Activated CD4-positive, CD25-positive, alpha-beta regulatory T cell treated with anti-CD3 and anti-CD28 coated beads, Interleukin-2, amount 50 U/mL, for 16 hours (primary cell): ENCODE data around the gene ALDH1A2.
"Not testable (repeated sequence)": the region's sequence is repeated elsewhere in the genome, so short reads cannot be mapped to it uniquely, and the experiment has no call there.

Experiments used
- DNase-seq: peaks from one replicate; pipeline ENCODE4 v3.0.0-alpha.2; 2020; ENCODE audit warnings: low read depth, low spot score

The ALDH1A2 gene

GRCh38 chr15:58042006-58042405 is 23.5 kb downstream of the ALDH1A2 start:
- DNase-seq = no peak

GRCh38 chr15:58040150-58040549 is 25.4 kb downstream of the ALDH1A2 start:
- DNase-seq = no peak

GRCh38 chr15:58039079-58040035 is 26.2 kb downstream of the ALDH1A2 start:
- DNase-seq = no peak

- DNase-seq = no peak
Observed at GRCh38 chr15:58038426-58039078, 27.0 kb downstream of the ALDH1A2 start.

- no peak for DNase-seq
Observed at GRCh38 chr15:58037723-58038301, 27.7 kb downstream of the ALDH1A2 start.

- no peak for DNase-seq
Observed at GRCh38 chr15:58036579-58036978, 28.9 kb downstream of the ALDH1A2 start.

GRCh38 chr15:58028392-58028791 is 37.1 kb downstream of the ALDH1A2 start:
- not testable (repeated sequence) for DNase-seq

GRCh38 chr15:58026552-58026951 is 39.0 kb downstream of the ALDH1A2 start:
- DNase-seq = no peak

GRCh38 chr15:58026051-58026450 is 39.5 kb downstream of the ALDH1A2 start:
- no peak for DNase-seq

GRCh38 chr15:58021332-58022230 is 43.9 kb downstream of the ALDH1A2 start:
- no peak for DNase-seq

- no peak for DNase-seq
Observed at GRCh38 chr15:58019503-58020376, 45.8 kb downstream of the ALDH1A2 start.

- DNase-seq = no peak
Observed at GRCh38 chr15:58017869-58018268, 47.6 kb downstream of the ALDH1A2 start.

- DNase-seq = no peak
Observed at GRCh38 chr15:58016581-58017175, 48.8 kb downstream of the ALDH1A2 start.

GRCh38 chr15:58015565-58015964 is 49.9 kb downstream of the ALDH1A2 start:
- DNase-seq = no peak

- DNase-seq = no peak
Observed at GRCh38 chr15:58014470-58014869, 51.0 kb downstream of the ALDH1A2 start.

- no peak for DNase-seq
Observed at GRCh38 chr15:58014040-58014439, 51.5 kb downstream of the ALDH1A2 start.

GRCh38 chr15:58010983-58011382 is 54.5 kb downstream of the ALDH1A2 start:
- no peak for DNase-seq

- DNase-seq = no peak
Observed at GRCh38 chr15:58003810-58004209, 61.7 kb downstream of the ALDH1A2 start.

- DNase-seq = no peak
Observed at GRCh38 chr15:58002338-58003126, 63.0 kb downstream of the ALDH1A2 start.
